Left ventricle myocardium inferior (tissue), 1 donor: ENCODE data around the gene ATP5ME. TPM values are rescaled to one million over a fixed set of nuclear protein-coding genes. Genes with fewer than 3 reads are reported as not detected.
A peak's percentile ranks its signal among the peaks of the same experiment; 100 is the strongest.

ENCODE experiments used
- DNase-seq: peaks from one replicate; pipeline ENCODE4 v3.0.0-alpha.2; 2020
- H3K27ac ChIP-seq: fragments of 200-600 bp; replicated peaks from 2 replicates; pipeline ENCODE4 v1.8.0; 2021
- H3K27me3 ChIP-seq: fragments of 200-600 bp; 2 replicates; pipeline ENCODE4 v1.8.0; 2021; ENCODE audit warnings: low read depth
- H3K36me3 ChIP-seq: fragments of 200-600 bp; 2 replicates; pipeline ENCODE4 v1.8.0; 2021
- H3K4me1 ChIP-seq: fragments of 200-600 bp; 2 replicates; pipeline ENCODE4 v1.8.0; 2021
- H3K4me3 ChIP-seq: fragments of 200-600 bp; 2 replicates; pipeline ENCODE4 v1.8.0; 2021; ENCODE audit warnings: mild to moderate bottlenecking, moderate library complexity
- H3K9me3 ChIP-seq: fragments of 200-600 bp; replicated peaks from 2 replicates; pipeline ENCODE4 v1.8.0; 2021
- CTCF ChIP-seq: fragments of 200-600 bp; IDR thresholded peaks from 2 replicates; pipeline ENCODE4 v1.8.0; 2021; ENCODE audit warnings: antibody characterized with exemption, mild to moderate bottlenecking, borderline replicate concordance
- intact Hi-C: fragments of 100-400 bp; cut with micrococcal nuclease; formaldehyde crosslinking; loops from one replicate; pipeline ENCODE4 v1.11.0; 2022
- total RNA-seq: library from RNA; stranded (reverse); fragmentation: NEBNext Ultra II Directional; extraction: Animal tissue kit (Norgen Biotek cat#: 25700); gene quantifications from one replicate; pipeline ENCODE4 v1.2.1, GENCODE V29; 2021
- donor health status: DM: no; HTN: yes; CAD: no; lungs with severe emphysema.

Gene ATP5ME
- total RNA-seq, 1 donor from 2014 or later: 914 TPM

GRCh38 chr4:692771-693554, 18.9 kb upstream of the ATP5ME start:
- DNase-seq: no peak
- Histone ChIP-seq H3K36me3 (no peaks in the 10 kb centered on the region), H3K27ac (no peak overlapping the region), H3K4me3 (no peak overlapping the region), H3K9me3 (no peaks in the 10 kb centered on the region), H3K4me1 (peaks cover 21% of the 10 kb centered on the region), H3K27me3 (peaks cover 24% of the 10 kb centered on the region)
- intact Hi-C loops: no loop called here
- no peak for TF ChIP-seq CTCF

GRCh38 chr4:689723-690122, 15.6 kb upstream of the ATP5ME start:
- TF ChIP-seq CTCF: no peak
- DNase-seq: no peak
- no peaks in the 10 kb centered on the region for H3K9me3 ChIP-seq
- peaks cover 16% of the 10 kb centered on the region for H3K27me3 ChIP-seq
- H3K36me3 ChIP-seq: no peaks in the 10 kb centered on the region
- peak overlapping the region; percentile 87 for H3K27ac ChIP-seq
- H3K4me1 ChIP-seq: peaks cover 39% of the 10 kb centered on the region
- intact Hi-C loops: no loop called here
- H3K4me3 ChIP-seq: peak overlapping the region; percentile 74

- peak; percentile 52 for DNase-seq
- H3K36me3 ChIP-seq: no peaks in the 10 kb centered on the region
- no peak for TF ChIP-seq CTCF
- H3K4me1 ChIP-seq: peaks cover 42% of the 10 kb centered on the region
- peak within 1 kb of the TSS; percentile 74 for H3K4me3 ChIP-seq
- H3K27ac ChIP-seq: peak within 1 kb of the TSS; percentile 87
- intact Hi-C loops: no loop called here
- H3K9me3 ChIP-seq: no peaks in the 10 kb centered on the region
- peaks cover 13% of the 10 kb centered on the region for H3K27me3 ChIP-seq
Measured at GRCh38 chr4:688854-689681, 15.0 kb upstream of the ATP5ME start, which contains the start of gene SLC49A3. Gene SLC49A3, minus strand, starts transcription at chr4:689151. Its CDS starts 24 bp downstream, at chr4:689127.

GRCh38 chr4:687971-688853, 14.1 kb upstream of the ATP5ME start:
- Histone ChIP-seq H3K27me3 (peaks cover 6% of the 10 kb centered on the region), H3K4me3 (peak overlapping the region; percentile 74), H3K36me3 (no peaks in the 10 kb centered on the region), H3K27ac (peak overlapping the region; percentile 87), H3K9me3 (no peaks in the 10 kb centered on the region), H3K4me1 (peaks cover 50% of the 10 kb centered on the region)
- DNase-seq: no peak
- intact Hi-C loops: no loop called here
- no peak for TF ChIP-seq CTCF
